Measurements from ENCODE around the gene ITM2C.

ITM2C gene

GRCh38 chr2:230874456-230874855, 9.7 kb downstream of the ITM2C start:
- no peak for DNase-seq

- DNase-seq = no peak
Measured at GRCh38 chr2:230874876-230875275, 10.1 kb downstream of the ITM2C start.

DNA sequence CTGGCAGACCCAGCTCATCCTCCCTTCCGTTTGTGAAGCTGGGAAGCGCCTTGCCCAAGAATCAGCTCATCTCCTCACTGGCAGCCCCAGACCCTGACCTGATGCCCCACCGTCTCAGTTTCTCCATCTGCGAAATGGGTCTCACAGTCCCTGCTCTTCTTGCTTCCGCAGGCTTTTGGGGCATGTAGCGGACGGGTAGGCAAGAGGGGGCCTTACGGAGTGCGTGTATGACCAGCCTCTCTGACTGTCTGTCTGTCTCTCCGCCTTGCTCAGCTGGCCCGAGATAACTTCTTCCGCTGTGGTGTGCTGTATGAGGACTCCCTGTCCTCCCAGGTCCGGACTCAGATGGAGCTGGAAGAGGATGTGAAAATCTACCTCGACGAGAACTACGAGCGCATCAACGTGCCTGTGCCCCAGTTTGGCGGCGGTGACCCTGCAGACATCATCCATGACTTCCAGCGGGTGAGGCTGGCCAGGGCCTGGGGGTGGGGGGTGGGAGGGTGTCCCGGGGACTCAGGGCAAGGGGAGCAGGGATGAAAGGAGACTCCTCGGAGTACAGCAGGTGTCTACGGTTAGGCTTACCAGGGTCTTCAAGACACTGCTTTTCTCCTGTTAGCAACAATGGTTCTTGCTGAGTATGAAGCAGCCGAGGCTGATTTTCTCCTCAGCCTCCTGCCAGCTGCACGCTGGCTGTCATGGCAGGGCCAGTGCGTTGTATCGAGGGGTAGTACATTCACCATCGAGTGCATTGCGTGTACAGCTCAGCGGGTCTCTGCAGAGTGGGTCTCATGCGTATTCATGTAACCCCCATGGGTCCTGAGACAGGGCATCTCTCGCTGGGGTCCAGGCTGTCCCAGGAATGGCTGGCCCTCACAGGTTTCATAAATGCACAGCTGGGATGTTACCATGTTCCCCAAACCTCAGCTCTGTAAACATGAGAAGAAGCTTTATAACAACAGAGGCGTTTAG, 10.9 kb downstream of the ITM2C start:
- DNase-seq = no peak

DNA sequence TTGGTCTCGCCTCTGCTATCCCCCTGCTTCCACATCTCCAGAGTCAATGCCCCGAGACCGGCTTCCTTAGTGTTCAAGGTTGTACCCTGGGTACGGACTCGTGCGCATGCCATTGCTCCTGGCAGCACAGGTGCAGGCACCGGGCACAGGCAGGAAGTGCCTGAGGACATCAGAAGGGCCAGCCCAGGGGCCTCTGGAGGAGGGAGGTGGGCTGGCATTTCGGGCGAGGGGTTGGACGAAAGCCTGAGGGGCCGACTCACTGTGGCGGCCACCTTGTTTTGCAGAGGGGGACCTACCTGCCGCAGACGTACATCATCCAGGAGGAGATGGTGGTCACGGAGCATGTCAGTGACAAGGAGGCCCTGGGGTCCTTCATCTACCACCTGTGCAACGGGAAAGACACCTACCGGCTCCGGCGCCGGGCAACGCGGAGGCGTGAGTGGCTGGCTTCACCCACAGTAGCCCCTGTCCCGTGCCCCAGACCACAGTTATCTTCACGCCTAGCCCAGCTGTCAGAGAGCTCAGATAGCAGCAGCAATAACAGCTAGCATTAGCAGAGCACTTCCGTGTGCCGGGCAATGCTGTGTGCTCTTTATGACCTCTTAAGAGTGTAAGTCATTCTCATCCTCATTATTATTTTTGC, 12.5 kb downstream of the ITM2C start:
- no peak for DNase-seq

- DNase-seq = peak; percentile 5
Measured at GRCh38 chr2:230877759-230878598, 13.2 kb downstream of the ITM2C start.

DNA sequence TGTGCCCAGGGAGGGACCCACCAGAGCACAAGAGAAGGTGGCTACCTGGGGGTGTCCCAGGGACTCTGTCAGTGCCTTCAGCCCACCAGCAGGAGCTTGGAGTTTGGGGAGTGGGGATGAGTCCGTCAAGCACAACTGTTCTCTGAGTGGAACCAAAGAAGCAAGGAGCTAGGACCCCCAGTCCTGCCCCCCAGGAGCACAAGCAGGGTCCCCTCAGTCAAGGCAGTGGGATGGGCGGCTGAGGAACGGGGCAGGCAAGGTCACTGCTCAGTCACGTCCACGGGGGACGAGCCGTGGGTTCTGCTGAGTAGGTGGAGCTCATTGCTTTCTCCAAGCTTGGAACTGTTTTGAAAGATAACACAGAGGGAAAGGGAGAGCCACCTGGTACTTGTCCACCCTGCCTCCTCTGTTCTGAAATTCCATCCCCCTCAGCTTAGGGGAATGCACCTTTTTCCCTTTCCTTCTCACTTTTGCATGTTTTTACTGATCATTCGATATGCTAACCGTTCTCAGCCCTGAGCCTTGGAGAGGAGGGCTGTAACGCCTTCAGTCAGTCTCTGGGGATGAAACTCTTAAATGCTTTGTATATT, 14.0 kb downstream of the ITM2C start:
- no peak for DNase-seq

DNA sequence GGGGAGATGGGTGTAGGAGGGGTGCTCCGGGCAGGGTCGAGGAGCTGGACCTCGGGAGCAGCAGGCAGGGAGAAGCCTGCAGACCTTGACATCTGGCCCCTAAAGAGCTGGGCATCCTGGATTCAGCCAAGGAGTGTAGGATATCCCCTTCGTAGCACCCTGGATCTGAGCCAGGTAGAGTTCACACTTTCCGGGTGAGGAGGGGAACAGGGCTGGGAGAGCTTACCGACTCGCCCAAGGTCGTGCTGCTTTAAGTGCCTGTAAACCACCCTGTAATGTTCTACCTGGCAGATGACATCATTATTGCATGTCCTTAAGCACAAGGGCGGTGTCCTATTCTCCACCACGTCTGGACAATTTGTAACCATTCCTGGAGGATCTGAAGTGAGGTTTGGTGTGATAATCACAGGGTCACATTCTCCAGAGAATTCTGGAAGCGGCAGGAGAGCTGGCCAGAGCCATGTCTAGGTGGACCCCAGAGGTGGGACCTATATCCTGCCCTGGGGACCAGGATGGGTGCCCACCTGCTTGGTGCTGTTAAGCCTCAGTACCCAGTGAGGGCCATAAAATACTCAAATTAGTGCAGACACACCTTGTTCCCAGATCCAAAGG, 14.6 kb downstream of the ITM2C start:
- DNase-seq = no peak

DNA sequence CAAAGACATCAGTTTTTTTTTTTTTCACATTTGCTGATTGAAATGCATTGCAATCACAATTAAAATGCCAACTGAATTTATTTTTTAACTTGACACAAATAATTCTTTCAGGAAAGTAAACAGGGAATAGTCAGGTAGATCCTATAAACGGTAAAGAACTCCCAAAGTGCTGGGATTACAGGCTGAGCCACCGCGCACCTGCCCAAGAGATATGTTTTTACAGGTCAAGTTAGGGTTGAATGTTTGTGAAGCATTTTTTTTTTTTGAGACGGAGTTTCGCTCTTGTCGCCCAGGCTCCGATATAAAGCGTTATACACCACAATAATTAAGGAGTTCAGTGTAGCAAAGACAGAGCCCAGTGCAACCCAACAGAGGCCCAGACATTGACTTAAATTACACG, 15.1 kb downstream of the ITM2C start:
- no peak for DNase-seq

- DNase-seq = no peak
Measured at GRCh38 chr2:230881840-230882239, 17.1 kb downstream of the ITM2C start.

- no peak for DNase-seq
Measured at GRCh38 chr2:230885463-230886130, 20.9 kb downstream of the ITM2C start.

- DNase-seq = no peak
Measured at GRCh38 chr2:230886206-230886605, 21.5 kb downstream of the ITM2C start.

GRCh38 chr2:230886671-230887071, 21.9 kb downstream of the ITM2C start:
- no peak for DNase-seq

- no peak for DNase-seq
Measured at GRCh38 chr2:230887342-230887741, 22.6 kb downstream of the ITM2C start.

DNA sequence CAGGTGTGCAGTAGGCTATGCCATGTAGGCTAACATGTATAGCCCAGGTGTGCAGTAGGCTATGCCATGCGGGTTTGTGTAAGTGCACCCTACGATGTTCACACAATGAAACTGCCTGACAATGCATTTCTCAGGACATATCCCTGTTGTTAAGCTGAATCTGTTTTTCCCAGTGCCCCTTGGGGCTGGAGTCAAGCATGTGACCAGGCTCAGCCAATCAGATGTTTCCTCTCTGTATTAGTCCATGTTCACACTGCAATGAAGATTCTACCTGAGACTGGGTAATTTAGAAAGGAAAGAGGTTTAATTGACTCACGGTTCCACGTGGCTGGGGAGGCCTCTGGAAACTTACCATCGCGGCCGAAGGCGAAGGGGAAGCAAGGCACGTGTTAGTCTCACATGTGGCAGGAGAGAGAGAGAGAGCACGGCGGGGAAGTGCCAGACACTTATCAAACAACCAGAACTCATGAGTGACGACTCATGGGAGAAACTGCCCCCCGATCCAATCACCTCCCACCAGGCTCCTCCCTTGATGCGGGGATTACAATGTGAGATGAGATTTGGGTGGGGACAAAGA, 24.2 kb downstream of the ITM2C start:
- DNase-seq = no peak

DNA sequence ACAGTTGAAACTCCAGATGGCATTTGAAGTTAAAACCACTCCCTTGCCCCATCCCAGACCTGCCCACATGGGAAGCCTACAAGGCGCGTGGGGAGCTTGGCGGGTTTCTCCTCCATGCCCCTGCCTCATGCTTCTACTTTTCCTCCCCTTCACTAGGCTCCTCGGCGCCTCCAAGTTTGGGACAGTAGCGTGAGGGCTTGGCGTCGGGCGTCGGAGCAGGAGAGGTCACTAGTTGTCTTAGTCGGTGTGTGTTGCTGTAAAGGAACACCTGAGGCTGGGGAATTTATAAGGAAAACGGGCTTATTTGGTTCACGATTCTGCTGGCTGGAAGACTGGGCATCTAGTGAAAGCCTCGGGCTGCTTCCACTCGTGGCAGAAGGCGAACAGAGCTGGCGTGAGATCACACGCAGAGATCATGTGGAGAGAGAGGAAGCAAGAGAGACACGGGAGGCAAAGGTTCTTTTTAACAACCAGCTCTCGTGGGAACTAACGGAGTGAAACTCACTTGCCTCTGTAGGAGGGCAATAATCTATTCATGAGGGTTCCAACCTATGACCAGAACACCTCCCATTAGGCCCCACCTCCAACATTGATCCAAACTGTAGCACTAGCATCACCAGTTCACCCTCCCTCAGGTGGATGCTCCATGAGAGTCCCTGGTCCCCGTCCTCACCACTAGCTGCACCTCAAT, 25.3 kb downstream of the ITM2C start:
- DNase-seq = no peak

- DNase-seq = no peak
Measured at GRCh38 chr2:230890646-230891045, 25.9 kb downstream of the ITM2C start.

DNA sequence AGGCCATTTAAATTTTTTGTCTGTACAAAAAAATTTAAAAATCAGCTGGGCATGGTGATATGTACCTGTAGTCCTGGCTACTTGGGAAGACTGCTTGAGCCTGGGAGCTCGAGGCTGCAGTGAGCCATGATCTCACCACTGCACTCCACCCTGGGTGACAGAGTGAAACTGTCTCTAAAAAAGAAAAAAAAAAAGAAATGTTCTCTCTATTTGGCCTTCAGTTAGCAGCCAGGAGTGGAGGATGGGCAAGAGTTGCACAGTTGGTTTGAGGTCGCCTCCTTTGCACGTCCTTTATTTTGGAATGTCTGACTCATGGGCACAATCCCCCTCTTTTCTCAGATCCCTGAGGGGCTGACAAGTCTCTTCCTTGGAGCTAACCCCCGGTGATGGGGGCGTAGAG, 26.3 kb downstream of the ITM2C start:
- no peak for DNase-seq

DNA sequence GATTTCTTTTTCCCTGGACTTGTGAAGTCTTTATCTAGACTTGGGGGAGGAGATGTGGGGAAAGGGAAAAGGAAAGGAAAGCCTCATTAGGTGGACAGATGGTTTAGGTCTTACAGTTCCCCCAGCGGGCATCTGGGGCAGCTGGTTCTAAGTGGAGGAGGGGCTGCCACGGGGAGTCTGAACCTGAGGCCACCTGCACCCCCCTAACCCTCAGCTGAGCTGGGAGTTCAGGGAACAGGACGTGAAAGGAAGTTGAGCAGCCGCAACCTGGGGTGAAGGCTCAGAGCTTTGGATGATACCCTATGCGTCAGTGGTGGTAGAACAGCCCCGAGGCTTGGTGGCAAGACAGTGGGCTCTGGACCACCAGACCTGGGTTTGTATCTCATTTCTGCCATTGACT, 26.8 kb downstream of the ITM2C start:
- no peak for DNase-seq

DNA sequence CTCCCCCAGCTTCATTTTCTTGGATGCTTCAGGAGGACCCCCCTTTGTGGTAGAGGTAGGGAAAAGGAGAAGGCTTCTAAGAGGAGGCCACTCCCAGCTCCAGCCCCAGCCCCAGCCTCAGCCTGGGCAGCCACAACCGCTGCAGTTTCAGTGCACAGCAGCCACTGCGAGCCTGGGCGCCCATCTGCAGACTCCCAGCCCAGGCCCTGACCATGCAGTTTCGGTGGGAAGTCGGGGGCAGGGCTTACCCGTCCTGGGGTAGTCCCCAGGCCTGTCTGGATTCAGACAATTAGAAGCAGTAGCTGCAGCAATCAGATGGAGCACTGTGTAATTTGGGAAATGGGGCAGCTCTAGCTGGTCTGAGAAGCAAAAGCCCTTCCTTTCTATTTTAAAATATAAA, 28.6 kb downstream of the ITM2C start:
- no peak for DNase-seq

DNA sequence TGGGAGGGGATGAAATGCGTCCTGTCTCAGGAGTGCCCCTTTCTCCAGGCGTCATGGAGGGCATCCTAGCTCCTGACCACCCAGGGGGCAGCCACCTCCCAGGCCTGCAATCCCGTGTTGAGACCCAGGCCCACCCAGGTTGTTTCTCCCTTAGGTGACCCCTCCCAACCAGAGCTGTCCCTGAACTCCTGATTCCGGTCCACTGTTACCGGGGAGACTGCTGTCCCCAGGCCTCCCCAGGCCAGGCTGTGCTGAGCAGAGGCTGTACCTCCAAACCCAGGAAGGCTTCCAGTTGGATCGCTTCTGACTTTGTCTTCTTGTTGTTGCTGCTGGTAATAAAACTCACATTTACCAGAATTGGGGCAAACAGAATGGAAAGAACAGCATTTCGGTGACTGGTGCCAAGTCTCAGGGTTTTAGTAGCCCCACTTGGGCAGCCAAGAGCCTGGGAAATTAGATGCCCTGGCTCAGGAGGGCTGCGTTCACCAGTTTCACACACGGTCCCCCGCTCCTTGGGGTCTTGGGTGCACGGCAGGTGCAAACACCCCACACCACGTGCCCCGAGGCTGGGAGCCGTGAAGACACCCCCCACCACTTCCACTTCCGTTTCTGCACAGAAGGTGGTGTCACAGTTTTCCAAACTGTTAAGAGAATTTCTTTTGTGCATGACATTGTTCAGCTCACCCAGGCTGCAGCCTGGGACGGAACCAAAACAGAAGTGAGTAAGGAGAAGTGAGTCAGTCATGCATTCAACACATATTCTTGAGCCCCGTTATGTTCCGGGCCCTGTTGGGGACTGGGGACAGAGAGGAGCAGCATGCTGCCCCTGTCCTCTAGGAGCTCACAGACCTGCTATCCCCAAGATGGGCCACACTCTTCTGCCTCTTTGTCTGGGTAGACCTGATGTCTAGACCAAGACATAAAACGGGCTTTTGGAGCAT, 29.4 kb downstream of the ITM2C start:
- peak; percentile 11 for DNase-seq

Measured in activated CD4-positive, alpha-beta T cell treated with anti-CD3 and anti-CD28 coated beads for 48 hours (primary cell).